ENCODE measurements around the gene KCNQ1.
A peak's percentile ranks its signal among the peaks of the same experiment; 100 is the strongest.

Gene KCNQ1

GRCh38 chr11:2524446-2525165, 79.8 kb downstream of the KCNQ1 start:
- no peak for DNase-seq (ENCODE audit: low read depth)

- DNase-seq (ENCODE audit: low read depth), result no peak
Observed at GRCh38 chr11:2525166-2525861, 80.5 kb downstream of the KCNQ1 start.

GRCh38 chr11:2525941-2526807, 81.4 kb downstream of the KCNQ1 start:
- DNase-seq (ENCODE audit: low read depth), result no peak

GRCh38 chr11:2526808-2527381, 82.1 kb downstream of the KCNQ1 start:
- DNase-seq (ENCODE audit: low read depth), result no peak

GRCh38 chr11:2527621-2528291, 82.9 kb downstream of the KCNQ1 start:
- DNase-seq (ENCODE audit: low read depth), result no peak

- no peak for DNase-seq (ENCODE audit: low read depth)
Observed at GRCh38 chr11:2528301-2529050, 83.7 kb downstream of the KCNQ1 start.

DNA sequence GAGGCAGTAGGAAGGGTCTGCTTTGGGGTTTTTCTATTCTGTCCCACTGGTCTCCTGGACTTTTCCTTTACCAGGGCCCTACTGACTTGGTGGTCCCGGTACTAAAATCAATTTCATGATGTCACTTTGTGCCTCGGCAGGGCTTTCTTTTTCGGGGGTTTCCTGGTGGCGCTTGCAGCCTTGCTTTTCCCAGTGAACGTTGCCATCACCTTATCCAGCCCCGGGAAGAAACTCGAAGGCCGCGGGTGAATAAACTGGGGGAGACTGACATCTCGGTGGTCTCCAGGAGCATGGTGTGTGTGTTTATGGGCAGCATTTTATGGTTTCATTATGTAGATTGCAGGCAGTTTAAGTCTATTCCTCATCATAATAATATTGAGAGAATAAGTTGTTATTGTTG, 84.4 kb downstream of the KCNQ1 start:
- no peak for DNase-seq (ENCODE audit: low read depth)

DNA sequence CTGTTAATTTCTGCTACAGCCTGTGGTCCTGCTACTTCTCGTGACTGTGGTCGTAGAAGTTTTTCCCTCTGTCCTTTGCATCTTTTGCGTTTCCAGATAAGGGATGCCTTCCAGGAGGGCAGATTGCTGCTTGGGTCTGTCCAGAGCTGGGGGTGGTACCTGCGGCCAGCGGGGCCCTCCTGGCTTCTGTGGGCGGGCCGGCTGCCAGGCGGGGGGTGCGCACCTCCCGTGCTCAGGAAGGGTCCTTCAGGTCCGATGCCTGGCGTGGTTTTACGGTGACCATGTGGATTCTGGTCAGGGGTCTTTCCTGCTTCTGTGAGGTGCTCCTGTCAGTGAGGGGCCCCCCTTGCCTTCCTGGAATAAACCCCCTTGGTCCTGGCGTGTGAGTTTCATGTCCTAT, 84.8 kb downstream of the KCNQ1 start:
- DNase-seq (ENCODE audit: low read depth), result no peak

GRCh38 chr11:2530131-2530854, 85.5 kb downstream of the KCNQ1 start:
- DNase-seq (ENCODE audit: low read depth), result no peak

DNA sequence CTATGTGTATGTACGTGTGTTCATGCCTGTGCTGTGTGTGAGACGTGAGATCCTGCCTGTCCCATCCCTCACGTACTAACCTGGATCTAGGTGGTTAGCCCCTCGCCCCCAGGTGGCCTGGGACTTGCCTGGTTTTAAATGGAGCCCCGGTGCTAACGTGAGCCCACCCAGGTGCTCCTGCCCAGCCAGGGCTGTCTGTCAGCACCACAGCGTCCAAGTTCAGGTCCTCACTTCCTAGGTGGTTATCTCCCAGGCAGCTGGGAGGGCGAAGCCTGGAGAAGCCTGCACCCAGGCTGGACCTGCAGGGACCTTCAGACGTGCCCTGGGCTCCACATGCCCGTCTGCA, 86.0 kb downstream of the KCNQ1 start:
- DNase-seq (ENCODE audit: low read depth), result no peak

GRCh38 chr11:2531277-2531986, 86.6 kb downstream of the KCNQ1 start:
- DNase-seq (ENCODE audit: low read depth), result peak; percentile 28

DNA sequence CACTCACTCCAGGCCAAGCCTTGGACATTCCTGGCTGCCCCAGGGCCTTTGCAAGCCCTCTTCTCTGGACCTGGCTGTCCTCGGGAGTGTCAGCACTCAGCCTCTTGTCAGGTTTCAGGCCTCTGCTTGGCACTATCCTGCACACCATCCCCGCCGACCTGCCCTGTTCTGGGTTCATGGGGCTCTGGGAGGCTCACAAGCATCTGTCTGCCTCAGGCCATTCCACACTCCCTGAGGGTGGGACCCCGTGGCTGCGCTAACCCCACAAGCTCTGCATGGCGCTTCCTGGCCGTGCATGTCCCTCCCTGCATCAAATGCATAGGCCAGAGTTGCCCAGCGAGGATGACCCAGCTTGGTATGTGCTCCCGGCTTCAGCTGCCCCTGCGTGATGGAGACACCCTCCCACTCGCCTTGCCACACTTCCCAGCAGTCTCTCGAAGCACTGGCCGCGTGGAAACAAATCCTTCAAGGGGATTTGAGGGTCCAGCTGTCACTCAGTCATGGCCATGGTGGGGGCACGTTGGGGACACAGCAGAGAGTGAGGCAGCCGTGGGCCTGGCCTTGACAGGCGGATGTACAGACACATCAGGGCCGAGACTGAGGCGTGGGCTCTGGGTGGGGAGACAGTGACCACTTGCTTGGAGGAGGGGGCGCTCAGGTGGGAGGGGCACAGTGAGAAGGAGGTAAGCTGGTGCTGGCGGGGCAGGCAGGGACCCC, 87.3 kb downstream of the KCNQ1 start:
- no peak for DNase-seq (ENCODE audit: low read depth)

- peak; percentile 75 for DNase-seq (ENCODE audit: low read depth)
Observed at GRCh38 chr11:2532704-2533586, 88.1 kb downstream of the KCNQ1 start.

DNA sequence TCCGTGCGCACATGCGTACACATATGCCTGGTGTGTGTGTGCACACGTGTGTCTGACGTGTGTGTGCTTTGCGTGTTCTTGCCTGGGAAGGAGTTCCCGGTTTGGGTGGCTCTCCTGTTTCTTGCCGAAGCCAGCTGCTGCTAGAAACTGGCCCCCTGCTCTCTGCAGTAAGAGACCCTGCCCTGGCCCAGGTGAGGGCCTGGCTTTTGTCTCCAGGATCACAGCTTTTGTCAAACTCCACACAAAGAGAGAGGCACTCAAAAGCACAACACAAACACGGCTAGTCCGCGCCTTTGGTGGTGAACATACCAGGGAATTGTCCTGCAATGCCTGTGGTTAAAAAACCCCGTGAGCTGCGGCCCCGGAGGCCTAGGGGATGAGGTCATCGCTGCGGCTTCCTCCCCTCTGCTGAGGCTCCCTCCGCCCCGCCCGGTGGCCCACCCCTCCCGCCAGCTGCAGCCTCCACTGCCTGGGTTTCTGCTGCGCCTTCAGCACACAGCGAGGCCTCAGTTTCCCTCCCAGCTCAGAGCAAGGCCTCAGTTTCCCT, 88.9 kb downstream of the KCNQ1 start:
- peak; percentile 74 for DNase-seq (ENCODE audit: low read depth)

DNA sequence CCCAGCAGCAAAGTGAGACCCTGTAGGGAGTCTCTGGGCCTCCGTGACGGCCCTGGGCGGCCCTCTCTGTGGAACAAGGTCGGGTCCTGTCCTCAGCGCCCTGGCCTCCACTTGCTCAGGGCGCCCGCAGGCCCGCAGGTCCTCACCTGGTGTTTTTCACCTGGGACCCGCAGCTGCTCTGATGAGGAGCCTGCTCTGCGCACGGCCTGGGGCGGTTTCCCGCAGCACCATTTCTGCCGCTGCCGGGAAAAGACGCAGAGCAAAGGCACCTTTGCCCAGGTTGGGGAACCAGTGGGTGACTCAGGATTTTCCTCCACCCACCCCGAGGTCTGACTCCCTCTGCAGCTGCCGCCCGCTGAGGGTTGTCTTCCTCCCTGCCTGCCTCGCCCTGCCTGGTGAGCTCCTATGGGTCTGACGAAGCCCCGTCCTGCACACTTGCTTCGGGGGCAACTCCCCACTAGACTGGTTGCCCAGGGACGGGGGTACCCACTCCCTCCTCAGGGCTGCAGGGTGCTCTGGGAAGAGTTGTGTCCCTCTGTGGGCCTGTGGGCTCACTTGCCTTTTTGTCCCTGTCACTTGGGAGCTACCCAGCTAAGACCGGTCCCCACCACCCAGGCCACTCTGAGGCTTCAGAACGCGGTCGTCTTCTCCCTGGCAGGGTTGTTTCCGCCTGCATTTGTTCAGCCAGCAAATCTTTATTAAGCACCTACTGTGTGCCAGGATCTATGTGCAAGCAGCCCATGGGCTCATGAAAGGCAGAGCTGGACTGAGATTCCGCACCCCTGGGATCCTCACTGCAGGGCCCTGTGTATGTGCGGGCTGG, 89.5 kb downstream of the KCNQ1 start:
- no peak for DNase-seq (ENCODE audit: low read depth)

GRCh38 chr11:2534957-2535672, 90.3 kb downstream of the KCNQ1 start:
- DNase-seq (ENCODE audit: low read depth), result no peak

All from HS-5 (cell line).